K562 (cell line): Measurements from ENCODE around the gene CCSER1.

ENCODE experiments used
- BRCA1 ChIP-seq, 2 experiments: fragments of 450-650 bp in 1 of 2; sonication (generic) in 1 of 2; formaldehyde crosslinking in 1 of 2; IDR thresholded peaks; 2 replicates each; pipeline versions ENCODE4 v1.5.0 to v1.6.1; 2017 to 2020; ENCODE audit warnings: mild to moderate bottlenecking in 1 of 2, missing genetic modification reagents in 1 of 2
- CTCF ChIP-seq, 3 experiments: IDR thresholded peaks in 2 of 3; conservative IDR thresholded peaks in 1 of 3; 2 replicates each; pipeline ENCODE4 v1.5.1; 2011 to 2012; ENCODE audit warnings: low read length in 3 of 3, mild to moderate bottlenecking in 3 of 3, control low read depth in 2 of 3, improper control_type of control experiment in 1 of 3, inconsistent platforms in 1 of 3, low read depth in 1 of 3, mixed read lengths in 1 of 3, moderate library complexity in 1 of 3; ENCODE audit not compliant: insufficient read depth in 2 of 3
- DPF2 ChIP-seq: fragments of 450-650 bp; IDR thresholded peaks from 2 replicates; pipeline ENCODE4 v1.6.1; 2016
- MITF ChIP-seq: IDR thresholded peaks from 2 replicates; pipeline ENCODE4 v1.6.1; 2014; ENCODE audit warnings: antibody characterized with exemption
- POLR2A ChIP-seq: fragments of 450-650 bp; conservative IDR thresholded peaks from 2 replicates; pipeline ENCODE4 v1.6.1; 2016
- TRIM28 ChIP-seq: fragments of 450-650 bp; IDR thresholded peaks from 2 replicates; pipeline ENCODE4 v1.6.1; 2017
- ZHX1 ChIP-seq: fragments of 150-350 bp; conservative IDR thresholded peaks from 2 replicates; pipeline ENCODE4 v1.6.1; 2014; ENCODE audit warnings: low read length

DNA sequence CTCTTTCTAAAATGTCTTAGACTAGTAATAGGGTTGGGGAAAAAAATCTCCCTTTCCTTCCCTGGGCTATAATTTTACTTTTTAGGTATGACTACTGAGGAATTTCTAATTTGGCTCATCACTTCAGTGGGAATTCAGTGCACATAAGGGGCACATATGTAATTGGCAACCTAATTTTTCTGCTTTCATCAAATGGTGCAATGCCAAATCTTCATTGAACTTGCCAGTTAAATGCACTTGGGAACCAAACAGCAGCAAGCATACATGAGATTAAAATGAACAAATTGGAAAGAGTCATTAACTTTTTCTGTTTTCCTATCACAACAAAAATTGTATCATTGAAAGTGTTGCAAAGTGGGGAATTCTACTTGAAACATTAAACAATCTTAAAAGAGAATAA, 2.9 kb upstream of the CCSER1 start:
- TF ChIP-seq MITF (no peak), CTCF (IDR thresholded peaks at IDR 0.05 in 2 of 3, conservative IDR thresholded peaks at IDR 0.05 in 1 of 3; ENCODE audit: insufficient read depth in 2 of 3, low read depth in 1 of 3, low read length in 3 of 3) (no peak), ZHX1 (no peak), BRCA1 (IDR thresholded peaks at IDR 0.05) (no peak), BRCA1 (CRISPR knock-in tag; IDR thresholded peaks at IDR 0.05) (no peak), TRIM28 (no peak), POLR2A (no peak), DPF2 (no peak)
